SK-N-MC (cell line): ENCODE measurements around the gene AATK.

ENCODE experiments used
- DNase-seq: peaks from one replicate; pipeline ENCODE4 v3.0.0-alpha.2; 2011; ENCODE audit warnings: low read depth, low spot score
- H3K27ac ChIP-seq: fragments of 200-600 bp; sonication (generic); 2 replicates; pipeline ENCODE4 v1.5.1; 2016; ENCODE audit warnings: mixed run types
- H3K36me3 ChIP-seq: fragments of 200-600 bp; sonication (generic); 2 replicates; pipeline ENCODE4 v1.6.1; 2017; ENCODE audit warnings: antibody characterized with exemption, low read length, mixed read lengths; ENCODE audit not compliant: insufficient read depth
- H3K4me3 ChIP-seq: fragments of 200-600 bp; sonication (generic); 2 replicates; pipeline ENCODE4 v1.5.1; 2016
- H3K9ac ChIP-seq: fragments of 200-600 bp; sonication (generic); 2 replicates; pipeline ENCODE4 v1.8.0; 2017; ENCODE audit warnings: mixed run types, mixed read lengths; ENCODE audit not compliant: insufficient read length
- H3K9me3 ChIP-seq: fragments of 200-600 bp; sonication (generic); 2 replicates; pipeline ENCODE4 v1.6.1; 2017; ENCODE audit warnings: low read depth, mild to moderate bottlenecking, antibody characterized with exemption, low read length, moderate library complexity, mixed read lengths
- EZH2 ChIP-seq: fragments of 200-600 bp; sonication (generic); IDR thresholded peaks from one replicate; pipeline ENCODE4 v1.6.1; 2017; ENCODE audit warnings: antibody characterized with exemption
- FOXP2 ChIP-seq: optimal IDR thresholded peaks from 2 replicates; pipeline ENCODE3; 2011; ENCODE audit warnings: mild to moderate bottlenecking, moderate library complexity; ENCODE audit not compliant: insufficient read depth; ENCODE audit errors: extremely low read length, control extremely low read depth
- POLR2AphosphoS5 ChIP-seq: IDR thresholded peaks from 2 replicates; pipeline ENCODE4 v1.6.1; 2012; ENCODE audit warnings: mild to moderate bottlenecking, low read depth, low read length, borderline replicate concordance

Gene AATK

DNA sequence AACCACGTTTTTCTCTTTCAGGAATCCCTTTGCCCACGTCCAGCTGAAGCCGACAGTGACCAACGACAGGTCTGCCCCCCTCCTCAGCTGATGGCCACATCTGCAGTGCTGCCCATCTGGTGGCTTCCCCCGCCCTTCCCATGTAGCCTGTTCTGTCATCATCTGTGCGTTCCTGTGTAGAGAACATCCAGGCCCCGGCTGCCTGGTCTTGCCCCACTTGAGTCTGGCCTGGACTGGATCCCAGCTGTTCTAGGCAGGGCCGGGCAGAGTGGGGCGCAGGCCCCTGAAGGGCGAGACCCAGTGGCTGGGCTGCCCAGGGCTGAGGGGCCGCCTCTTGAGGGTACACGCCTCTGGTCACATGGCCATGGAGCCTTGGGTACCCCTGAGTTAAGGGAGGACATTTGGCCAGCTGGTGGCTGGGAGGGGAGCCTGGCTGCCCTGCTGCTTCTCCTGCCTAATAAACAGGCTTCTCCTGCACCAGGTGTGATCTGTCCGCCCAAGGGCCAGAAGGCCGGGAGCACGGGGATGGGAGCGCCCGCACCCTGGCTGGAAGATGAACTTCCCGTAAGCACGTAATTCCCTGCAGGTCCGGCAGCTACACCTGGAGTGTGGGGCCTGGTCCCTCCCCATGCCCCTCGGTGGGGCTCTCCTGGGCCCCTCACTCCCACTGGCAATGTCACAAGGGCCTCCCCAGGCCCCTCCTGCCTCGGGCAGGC is 50.1 kb downstream of the AATK start:
- Histone ChIP-seq H3K27ac (no peak overlapping the region), H3K9ac (no peak overlapping the region), H3K9me3 (no peaks in the 10 kb centered on the region), H3K36me3 (no peaks in the 10 kb centered on the region), H3K4me3 (no peak overlapping the region)
- DNase-seq, result no peak
- TF ChIP-seq FOXP2 (no peak), POLR2AphosphoS5 (no peak), EZH2 (no peak)

- H3K9ac ChIP-seq, result no peak overlapping the region
- no peak overlapping the region for H3K4me3 ChIP-seq
- TF ChIP-seq FOXP2, result no peak
- no peak for TF ChIP-seq POLR2AphosphoS5
- TF ChIP-seq EZH2, result no peak
- H3K9me3 ChIP-seq, result no peaks in the 10 kb centered on the region
- H3K27ac ChIP-seq, result no peak overlapping the region
- no peak for DNase-seq
- no peaks in the 10 kb centered on the region for H3K36me3 ChIP-seq
These were observed 50.8 kb downstream of the AATK start for GRCh38 chr17:81115219-81115618.

DNA sequence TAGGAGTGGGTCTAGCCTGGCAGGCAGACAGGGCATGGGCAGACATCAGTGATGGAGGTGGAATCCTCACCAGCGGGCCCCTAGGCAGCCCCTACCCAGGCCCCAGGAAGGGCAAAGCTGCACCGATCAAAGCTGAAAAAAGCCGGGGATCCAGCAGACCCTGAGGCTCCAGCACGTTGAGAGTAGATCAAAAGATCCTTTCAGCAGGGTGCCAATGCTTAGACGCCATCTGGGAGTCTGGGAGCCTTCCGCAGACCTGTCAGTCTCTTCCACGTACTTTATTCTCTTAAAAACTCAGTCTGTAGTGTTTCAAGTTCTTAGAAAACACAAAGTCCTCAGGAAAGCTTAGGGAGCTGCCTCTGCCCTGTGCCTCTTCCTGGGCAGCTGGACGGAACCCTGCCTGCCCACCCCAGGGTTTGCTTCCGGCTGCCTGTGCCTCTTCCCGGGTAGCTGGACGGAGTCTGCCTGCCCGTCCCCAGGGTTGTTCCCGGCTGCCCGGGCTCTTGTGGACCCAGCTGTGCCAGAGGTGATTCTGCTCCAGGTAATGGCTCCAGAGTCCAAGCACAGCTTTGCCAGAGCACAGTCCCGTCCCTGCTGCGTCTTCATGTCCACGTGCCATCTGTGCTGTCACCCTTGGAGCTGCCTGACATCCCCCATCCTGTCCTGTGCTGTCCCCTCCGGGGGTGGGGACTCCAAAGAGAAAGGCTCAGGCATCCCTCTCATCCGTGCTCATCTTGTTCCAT is 51.5 kb downstream of the AATK start:
- Histone ChIP-seq H3K9me3 (no peaks in the 10 kb centered on the region), H3K9ac (no peak overlapping the region), H3K4me3 (peak overlapping the region; percentile 8; the same call in 1 of the 2 replicates), H3K36me3 (no peaks in the 10 kb centered on the region), H3K27ac (no peak overlapping the region)
- peak; percentile 37 for DNase-seq
- TF ChIP-seq FOXP2, result peak; percentile 18
- no peak for TF ChIP-seq POLR2AphosphoS5
- no peak for TF ChIP-seq EZH2

GRCh38 chr17:81113158-81113724 is 52.8 kb downstream of the AATK start:
- TF ChIP-seq EZH2, result no peak
- TF ChIP-seq POLR2AphosphoS5, result no peak
- no peak for TF ChIP-seq FOXP2
- no peak overlapping the region for H3K27ac ChIP-seq

GRCh38 chr17:81112450-81112849 is 53.6 kb downstream of the AATK start:
- Histone ChIP-seq H3K27ac (no peak overlapping the region), H3K9ac (no peak overlapping the region), H3K4me3 (no peak overlapping the region), H3K9me3 (no peaks in the 10 kb centered on the region), H3K36me3 (no peaks in the 10 kb centered on the region)
- no peak for DNase-seq
- no peak for TF ChIP-seq EZH2
- TF ChIP-seq FOXP2, result no peak
- no peak for TF ChIP-seq POLR2AphosphoS5

More at GRCh38 chr17:81113158-81113724, 52.8 kb downstream of the AATK start:
- no peaks in the 10 kb centered on the region for H3K36me3 ChIP-seq
- no peak for DNase-seq
- H3K4me3 ChIP-seq, result no peak overlapping the region
- no peak overlapping the region for H3K9ac ChIP-seq
- no peaks in the 10 kb centered on the region for H3K9me3 ChIP-seq

GRCh38 chr17:81111066-81111465 is 55.0 kb downstream of the AATK start:
- H3K9ac ChIP-seq, result peak overlapping the region; percentile 51
- H3K27ac ChIP-seq, result peak overlapping the region; percentile 83
- no peaks in the 10 kb centered on the region for H3K9me3 ChIP-seq
- peak overlapping the region; percentile 44 for H3K4me3 ChIP-seq
- no peak for DNase-seq
- H3K36me3 ChIP-seq, result no peaks in the 10 kb centered on the region
- TF ChIP-seq FOXP2 (no peak), POLR2AphosphoS5 (no peak), EZH2 (no peak)

DNA sequence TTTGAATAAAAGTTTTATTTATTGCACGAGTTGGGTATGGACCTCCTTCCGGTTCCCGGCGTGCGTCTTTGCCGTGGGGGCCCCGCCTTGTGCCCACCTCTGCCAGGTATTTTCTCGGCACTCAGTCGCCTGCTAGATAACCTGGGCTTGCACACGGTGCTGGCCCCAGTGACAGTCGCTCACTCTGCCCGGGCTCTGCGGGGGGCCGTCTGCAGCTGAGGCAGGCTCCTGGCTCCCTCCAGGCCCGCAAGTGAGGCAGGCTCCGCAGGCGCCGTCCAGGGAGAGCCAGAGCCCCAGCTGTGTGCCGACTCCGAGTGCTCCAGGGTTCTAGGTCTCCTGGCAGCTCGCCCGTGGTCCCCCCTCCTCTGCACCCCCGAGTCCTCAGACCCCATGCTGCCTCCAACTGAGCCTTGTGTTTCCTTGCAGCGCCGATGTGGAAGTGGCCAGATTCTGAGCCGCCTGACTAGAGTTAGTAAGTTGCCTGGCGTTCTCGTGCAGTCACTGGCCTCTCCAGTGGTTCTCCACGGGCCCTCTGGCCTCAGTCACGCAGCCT is 55.5 kb downstream of the AATK start:
- DNase-seq, result no peak
- Histone ChIP-seq H3K4me3 (peak overlapping the region; percentile 44), H3K27ac (peak overlapping the region; percentile 83), H3K9ac (peak overlapping the region; percentile 51), H3K36me3 (no peaks in the 10 kb centered on the region), H3K9me3 (no peaks in the 10 kb centered on the region)
- TF ChIP-seq POLR2AphosphoS5 (no peak), EZH2 (no peak), FOXP2 (no peak)

DNA sequence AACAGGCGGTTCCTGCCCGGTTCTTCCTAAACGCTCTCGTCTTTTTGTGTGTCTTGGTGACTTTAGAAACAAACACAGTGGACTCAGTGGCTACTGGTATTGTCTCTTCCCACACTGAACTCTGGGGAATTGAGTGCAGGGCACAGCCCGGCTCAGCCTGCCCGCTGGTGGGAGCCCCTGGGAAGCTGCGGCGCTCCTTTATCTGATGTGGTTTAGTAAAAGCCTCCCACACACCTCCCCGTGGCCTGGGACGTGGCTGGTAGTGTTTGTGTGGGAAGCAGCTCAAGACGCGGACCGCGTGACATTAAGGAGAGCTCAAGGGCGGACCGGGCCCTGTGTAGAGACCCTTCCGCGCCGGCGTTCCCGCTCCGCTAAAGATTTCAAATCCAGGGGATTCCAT is 56.1 kb downstream of the AATK start:
- peak overlapping the region; percentile 83; the same call in 1 of the 2 replicates for H3K27ac ChIP-seq
- H3K36me3 ChIP-seq, result no peaks in the 10 kb centered on the region
- H3K4me3 ChIP-seq, result no peak overlapping the region

More for the DNA sequence above, 56.1 kb downstream of the AATK start:
- no peak for TF ChIP-seq POLR2AphosphoS5
- TF ChIP-seq FOXP2, result no peak
- no peak for TF ChIP-seq EZH2
- Histone ChIP-seq H3K9ac (no peak overlapping the region), H3K9me3 (no peaks in the 10 kb centered on the region)
- DNase-seq, result no peak
